ENCODE results near the gene NEK4. TPM values are rescaled to one million over a fixed set of nuclear protein-coding genes. Genes with fewer than 3 reads are reported as not detected.

NEK4 gene
- total and polyA plus RNA-seq, 4 experiments from 2014 or later: 7.0 to 27.9 (median 19.8) TPM

DNA sequence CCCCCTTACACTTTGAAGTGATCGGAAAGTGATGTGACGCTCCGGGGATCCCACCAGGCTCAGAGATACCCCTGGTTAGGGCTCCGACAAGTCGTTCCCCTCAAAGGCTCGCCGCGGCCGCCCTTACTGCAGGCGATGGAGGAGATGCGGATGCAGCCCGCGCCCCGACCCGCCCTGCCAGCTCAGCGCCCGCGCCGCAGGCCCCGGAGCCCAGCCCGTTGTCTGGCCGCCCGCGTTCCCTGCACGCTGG lies 65.4 kb downstream of the NEK4 start:
- Histone ChIP-seq H3K4me1 (ENCODE audit: insufficient read depth, low read length) (peaks cover 39% of the 10 kb centered on the region), H3K9me3 (ENCODE audit: control insufficient read depth in 1 of 2, low read length in 2 of 2) (no peaks in the 10 kb centered on the region), H3K36me3 (ENCODE audit: insufficient read depth, low read length) (peaks cover 12% of the 10 kb centered on the region), H3K27me3 (ENCODE audit: insufficient read depth, low read length) (no peaks in the 10 kb centered on the region), H3K27ac (ENCODE audit: low read depth, low read length) (peak overlapping the region; percentile 87), H3K4me3 (ENCODE audit: low read length in 2 of 2) (peak overlapping the region; percentile 75 to 99)
- H3K27ac Mint-ChIP-seq: peak overlapping the region; percentile 89 to 99 (median 96)
- no peaks in the 10 kb centered on the region for H3K9me3 Mint-ChIP-seq
- DNase-seq: no peak
- POLR2A ChIA-PET (ENCODE audit: partially characterized antibody): interaction anchor here (0.9 to 3.6 kb wide), 13 partner anchors 9 to 427 kb away, joined by 3 to 26 read pairs (median 6); partner anchors contain the start of genes GNL3, NEK4, PBRM1 and WDR82
- H3K4me3 Mint-ChIP-seq: peak overlapping the region; percentile 92 to 98 (median 96)
- peaks cover 16 to 41% (median 27%) of the 10 kb centered on the region in 4 donors for H3K4me1 Mint-ChIP-seq
- H3K36me3 Mint-ChIP-seq: peaks cover 0 to 28% of the 10 kb centered on the region in 2 donors
- intact Hi-C loops (cut with micrococcal nuclease): no loop called here
- no peaks in the 10 kb centered on the region for H3K27me3 Mint-ChIP-seq
- CTCF ChIA-PET (ENCODE audit: partially characterized antibody): no interaction called here

DNA sequence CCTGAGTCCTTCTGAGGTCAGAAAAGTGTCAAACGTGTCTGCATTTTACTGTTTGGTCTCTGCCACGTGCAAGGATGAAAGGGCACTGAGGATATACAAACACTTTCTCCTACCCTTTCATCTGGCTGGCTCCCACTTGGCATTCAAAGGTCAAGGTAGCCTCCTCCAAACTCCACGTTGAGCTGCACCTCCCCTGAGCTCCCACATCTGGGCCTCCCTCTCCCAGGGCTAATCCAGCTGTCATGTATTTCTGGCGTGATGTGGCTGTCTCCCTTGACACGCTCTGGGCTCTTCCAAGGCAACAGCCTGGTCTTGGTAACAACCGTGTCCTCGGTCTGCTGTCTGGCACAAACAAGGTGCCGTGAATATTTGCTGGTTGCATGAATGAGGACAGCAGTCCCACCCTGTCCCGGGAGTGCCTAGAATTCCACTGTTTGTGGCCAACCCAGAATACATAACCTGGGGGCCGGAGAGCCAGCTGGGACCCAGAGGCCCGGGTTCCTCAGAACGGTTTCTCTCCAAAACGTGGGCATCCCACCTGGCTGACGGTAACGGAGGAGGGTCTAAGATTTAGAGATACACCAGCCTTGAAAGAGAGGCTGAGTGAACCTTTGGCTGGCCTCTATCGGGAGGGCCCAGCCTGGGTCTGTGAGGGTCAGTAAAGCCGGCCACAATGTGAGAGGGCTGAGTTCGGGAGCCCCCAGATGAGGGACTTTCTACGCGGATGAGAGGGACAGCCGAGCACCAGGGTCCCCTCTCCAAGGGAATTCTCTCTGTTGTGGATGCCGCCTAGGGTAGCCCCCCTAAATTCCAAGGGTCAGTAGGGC lies 65.9 kb downstream of the NEK4 start:
- Mint-ChIP-seq H3K27me3 (no peaks in the 10 kb centered on the region), H3K4me1 (peaks cover 16 to 46% (median 27%) of the 10 kb centered on the region in 4 donors), H3K9me3 (no peaks in the 10 kb centered on the region), H3K4me3 (peak overlapping the region; percentile 92 to 98 (median 96)), H3K27ac (peak overlapping the region; percentile 89 to 99 (median 96)), H3K36me3 (peaks cover 0 to 31% of the 10 kb centered on the region in 2 donors)
- no peaks in the 10 kb centered on the region for H3K27me3 ChIP-seq (ENCODE audit: insufficient read depth, low read length)
- intact Hi-C loops (cut with micrococcal nuclease): no loop called here
- no peaks in the 10 kb centered on the region for H3K9me3 ChIP-seq (ENCODE audit: control insufficient read depth in 1 of 2, low read length in 2 of 2)
- peaks cover 39% of the 10 kb centered on the region for H3K4me1 ChIP-seq (ENCODE audit: insufficient read depth, low read length)
- CTCF ChIA-PET (ENCODE audit: partially characterized antibody): no interaction called here
- H3K27ac ChIP-seq (ENCODE audit: low read depth, low read length): peak overlapping the region; percentile 87
- peaks cover 16% of the 10 kb centered on the region for H3K36me3 ChIP-seq (ENCODE audit: insufficient read depth, low read length)
- POLR2A ChIA-PET (ENCODE audit: partially characterized antibody): interaction anchor here (1.1 to 3.6 kb wide), 10 partner anchors 9 to 339 kb away, joined by 3 to 26 read pairs (median 8); partner anchors contain the start of genes GNL3, NEK4 and PBRM1
- peak in 1 of 5 donors; percentile 8 for DNase-seq
- peak overlapping the region; percentile 75 to 99 for H3K4me3 ChIP-seq (ENCODE audit: low read length in 2 of 2)

DNA sequence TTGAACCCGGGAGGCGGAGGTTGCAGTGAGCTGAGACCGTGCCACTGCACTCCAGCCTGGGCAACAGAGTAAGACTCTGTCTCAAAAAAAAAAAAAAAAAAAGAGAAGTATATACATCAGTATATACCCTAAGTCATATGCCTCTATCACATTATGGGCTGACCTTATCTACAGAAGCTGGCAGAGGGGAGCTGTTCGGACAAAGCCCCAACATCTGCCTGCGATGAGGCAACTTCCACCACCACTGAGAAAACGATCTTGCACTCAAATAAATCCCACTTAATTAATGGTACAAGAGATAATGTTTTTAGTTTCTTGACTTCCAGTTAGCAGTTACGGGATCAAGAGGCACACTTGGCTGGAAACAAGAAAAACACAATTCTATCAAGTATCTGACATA lies 67.4 kb downstream of the NEK4 start:
- Mint-ChIP-seq H3K4me3 (peak overlapping the region in 6 of 8 donors; percentile 17 to 77 (median 54)), H3K36me3 (peaks cover 0 to 30% of the 10 kb centered on the region in 2 donors), H3K27me3 (no peaks in the 10 kb centered on the region), H3K9me3 (no peaks in the 10 kb centered on the region), H3K4me1 (peaks cover 16 to 49% (median 26%) of the 10 kb centered on the region in 4 donors), H3K27ac (peak overlapping the region in 2 of 7 donors; percentile 60 to 99)
- POLR2A ChIA-PET (ENCODE audit: partially characterized antibody): interaction anchor here (1.6 kb wide), 1 partner anchor 18 kb away, joined by 9 read pairs; the partner anchor contains the start of genes GNL3 and PBRM1
- peaks cover 39% of the 10 kb centered on the region for H3K4me1 ChIP-seq (ENCODE audit: insufficient read depth, low read length)
- no peak for DNase-seq
- CTCF ChIA-PET (ENCODE audit: partially characterized antibody): no interaction called here
- H3K4me3 ChIP-seq (ENCODE audit: low read length in 2 of 2): no peak overlapping the region
- H3K36me3 ChIP-seq (ENCODE audit: insufficient read depth, low read length): peaks cover 10% of the 10 kb centered on the region
- intact Hi-C loops (cut with micrococcal nuclease): no loop called here
- no peak overlapping the region for H3K27ac ChIP-seq (ENCODE audit: low read depth, low read length)
- no peaks in the 10 kb centered on the region for H3K27me3 ChIP-seq (ENCODE audit: insufficient read depth, low read length)
- no peaks in the 10 kb centered on the region for H3K9me3 ChIP-seq (ENCODE audit: control insufficient read depth in 1 of 2, low read length in 2 of 2)

DNA sequence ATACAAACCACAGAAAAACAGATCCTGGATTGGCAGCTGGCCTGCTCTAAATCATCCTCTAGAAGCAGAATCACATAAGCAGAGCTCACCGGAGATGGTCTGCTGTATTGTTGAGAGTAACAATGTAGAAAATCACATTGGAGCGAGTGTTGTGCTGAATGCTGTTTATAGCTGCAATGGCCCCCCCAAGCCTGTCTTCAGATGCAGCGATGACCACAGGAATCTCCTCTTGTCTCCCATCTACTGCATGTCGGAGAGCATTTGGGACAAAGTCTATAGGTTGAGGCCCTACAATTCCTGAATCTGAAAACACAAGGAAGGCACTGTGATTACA lies 73.1 kb downstream of the NEK4 start:
- Mint-ChIP-seq H3K4me3 (no peak overlapping the region), H3K36me3 (peaks cover 26 to 58% of the 10 kb centered on the region in 2 donors), H3K4me1 (peaks cover 1 to 15% (median 6%) of the 10 kb centered on the region in 4 donors), H3K27me3 (no peaks in the 10 kb centered on the region), H3K9me3 (no peaks in the 10 kb centered on the region), H3K27ac (peak overlapping the region in 5 of 7 donors; percentile 15 to 64 (median 63))
- POLR2A ChIA-PET (ENCODE audit: partially characterized antibody): interaction anchor here (3.0 kb wide), 1 partner anchor 8 kb away, joined by 11 read pairs; the partner anchor contains the start of genes GLT8D1 and SPCS1
- no peaks in the 10 kb centered on the region for H3K27me3 ChIP-seq (ENCODE audit: insufficient read depth, low read length)
- CTCF ChIA-PET (ENCODE audit: partially characterized antibody): no interaction called here
- no peaks in the 10 kb centered on the region for H3K9me3 ChIP-seq (ENCODE audit: control insufficient read depth in 1 of 2, low read length in 2 of 2)
- intact Hi-C loops (cut with micrococcal nuclease): no loop called here
- DNase-seq: no peak
- no peaks in the 10 kb centered on the region for H3K4me1 ChIP-seq (ENCODE audit: insufficient read depth, low read length)
- H3K27ac ChIP-seq (ENCODE audit: low read depth, low read length): no peak overlapping the region
- peaks cover 55% of the 10 kb centered on the region for H3K36me3 ChIP-seq (ENCODE audit: insufficient read depth, low read length)
- no peak overlapping the region for H3K4me3 ChIP-seq (ENCODE audit: low read length in 2 of 2)

DNA sequence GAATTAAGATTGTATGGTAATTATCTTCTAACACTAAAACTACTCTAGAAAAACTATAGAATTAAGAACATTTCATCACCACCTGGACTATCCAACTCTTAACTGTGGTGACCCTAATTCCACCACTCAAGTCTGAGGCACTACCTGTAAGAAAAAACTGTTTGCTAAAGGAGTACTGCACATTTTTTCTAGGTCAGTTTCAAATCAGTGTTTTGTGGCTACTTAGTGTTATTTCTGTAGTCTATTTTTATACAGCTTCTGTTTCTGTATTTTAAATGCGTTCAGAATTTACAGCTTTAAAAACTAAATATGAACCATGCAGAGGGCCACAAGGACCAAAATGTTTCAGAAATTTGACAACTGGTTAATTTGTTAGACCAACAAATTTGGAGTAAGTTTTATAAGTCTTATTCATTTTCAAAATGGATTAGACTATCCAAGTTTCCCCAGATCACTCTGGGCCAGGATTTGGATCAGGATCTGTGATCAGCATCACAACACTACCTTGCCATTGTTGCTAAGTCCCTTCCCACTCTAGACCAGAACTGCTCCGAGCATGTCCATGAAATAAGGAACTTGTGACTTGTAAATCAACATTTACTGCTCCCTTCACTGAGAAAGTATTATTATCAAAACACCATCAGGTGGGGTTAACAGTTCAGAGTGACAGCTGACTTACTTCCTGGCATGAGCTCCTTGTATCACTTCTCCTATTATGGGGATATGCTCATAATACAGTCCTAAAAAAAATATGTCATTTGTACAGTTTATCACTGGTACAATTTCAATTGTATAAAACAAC lies 73.7 kb downstream of the NEK4 start:
- H3K27ac Mint-ChIP-seq: peak overlapping the region in 5 of 7 donors; percentile 15 to 64 (median 63)
- H3K36me3 ChIP-seq (ENCODE audit: insufficient read depth, low read length): peaks cover 61% of the 10 kb centered on the region
- H3K9me3 ChIP-seq (ENCODE audit: control insufficient read depth in 1 of 2, low read length in 2 of 2): no peaks in the 10 kb centered on the region
- H3K27me3 Mint-ChIP-seq: no peaks in the 10 kb centered on the region
- CTCF ChIA-PET (ENCODE audit: partially characterized antibody): no interaction called here
- no peaks in the 10 kb centered on the region for H3K27me3 ChIP-seq (ENCODE audit: insufficient read depth, low read length)
- no peak overlapping the region for H3K27ac ChIP-seq (ENCODE audit: low read depth, low read length)
- peaks cover 1 to 15% (median 6%) of the 10 kb centered on the region in 4 donors for H3K4me1 Mint-ChIP-seq
- H3K4me3 Mint-ChIP-seq: no peak overlapping the region
- H3K4me3 ChIP-seq (ENCODE audit: low read length in 2 of 2): no peak overlapping the region
- H3K36me3 Mint-ChIP-seq: peaks cover 27 to 62% of the 10 kb centered on the region in 2 donors
- intact Hi-C loops (cut with micrococcal nuclease): no loop called here
- H3K4me1 ChIP-seq (ENCODE audit: insufficient read depth, low read length): no peaks in the 10 kb centered on the region
- no peak for DNase-seq
- no peaks in the 10 kb centered on the region for H3K9me3 Mint-ChIP-seq
- POLR2A ChIA-PET (ENCODE audit: partially characterized antibody): interaction anchor here (1.9 to 3.0 kb wide), 2 partner anchors 9 to 10 kb away, joined by 6 to 11 read pairs; partner anchors contain the start of genes GLT8D1, GNL3 and SPCS1

DNA sequence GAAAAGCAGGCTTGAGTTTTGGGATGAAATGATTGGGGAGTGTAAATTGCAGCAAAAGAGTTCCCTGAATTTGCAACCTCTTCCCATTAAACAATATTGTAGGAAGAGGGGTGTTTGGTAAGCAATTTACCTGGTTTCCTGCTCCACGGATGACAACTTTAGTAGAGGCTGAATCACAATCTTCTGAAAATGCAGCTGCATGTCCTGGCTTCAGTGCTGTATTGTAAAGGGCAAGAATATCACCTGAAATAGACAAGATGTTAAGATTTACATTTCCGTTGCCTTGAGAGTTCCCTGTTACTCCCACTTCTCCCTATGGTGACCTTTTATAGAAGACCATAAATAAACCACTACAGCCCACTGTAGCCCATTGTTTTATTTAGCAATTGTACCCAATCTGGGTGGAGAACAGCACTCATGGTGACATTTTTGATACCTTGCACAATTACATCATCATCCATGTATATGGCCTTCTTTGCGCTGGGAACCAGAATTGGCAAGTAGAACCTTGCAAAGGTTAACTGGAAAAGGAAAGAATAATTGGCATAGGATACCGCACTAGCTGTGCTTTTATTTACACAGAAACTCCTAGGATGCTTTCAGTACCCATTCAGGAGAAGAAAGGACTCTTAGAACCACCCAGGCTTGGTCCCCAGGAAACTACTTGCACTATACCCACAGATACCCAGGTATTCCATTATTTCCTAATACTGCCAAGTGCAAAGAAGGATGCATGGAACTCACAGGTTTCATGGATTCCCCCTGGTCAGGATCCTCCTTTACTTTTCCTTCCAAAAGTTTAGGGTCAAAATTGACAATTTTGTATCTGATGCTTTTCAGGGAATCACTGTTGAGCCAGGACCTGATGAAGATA lies 74.7 kb downstream of the NEK4 start:
- ChIA-PET POLR2A (ENCODE audit: partially characterized antibody) (interaction anchor here (1.9 to 3.0 kb wide), 2 partner anchors 9 to 10 kb away, joined by 6 to 11 read pairs; partner anchors contain the start of genes GLT8D1, GNL3 and SPCS1), CTCF (ENCODE audit: partially characterized antibody) (no interaction called here)
- H3K4me3 Mint-ChIP-seq: no peak overlapping the region
- no peak for DNase-seq
- peak overlapping the region in 1 of 7 donors; percentile 65 for H3K27ac Mint-ChIP-seq
- H3K4me3 ChIP-seq (ENCODE audit: low read length in 2 of 2): no peak overlapping the region
- H3K9me3 ChIP-seq (ENCODE audit: control insufficient read depth in 1 of 2, low read length in 2 of 2): no peaks in the 10 kb centered on the region
- H3K27me3 Mint-ChIP-seq: no peaks in the 10 kb centered on the region
- H3K36me3 Mint-ChIP-seq: peaks cover 32 to 70% of the 10 kb centered on the region in 2 donors
- intact Hi-C loops (cut with micrococcal nuclease): no loop called here
- peaks cover 1 to 15% (median 6%) of the 10 kb centered on the region in 4 donors for H3K4me1 Mint-ChIP-seq
- no peaks in the 10 kb centered on the region for H3K27me3 ChIP-seq (ENCODE audit: insufficient read depth, low read length)
- no peaks in the 10 kb centered on the region for H3K4me1 ChIP-seq (ENCODE audit: insufficient read depth, low read length)
- H3K36me3 ChIP-seq (ENCODE audit: insufficient read depth, low read length): peaks cover 68% of the 10 kb centered on the region
- H3K9me3 Mint-ChIP-seq: no peaks in the 10 kb centered on the region
- no peak overlapping the region for H3K27ac ChIP-seq (ENCODE audit: low read depth, low read length)

Data from CD4-positive, alpha-beta memory T cell (primary cell).